ENCODE measurements around the gene EMILIN3. TPM values are rescaled to one million over a fixed set of nuclear protein-coding genes. Genes with fewer than 3 reads are reported as not detected.

EMILIN3 gene
- total RNA-seq, 1 donor from 2014 or later = not detected

DNA sequence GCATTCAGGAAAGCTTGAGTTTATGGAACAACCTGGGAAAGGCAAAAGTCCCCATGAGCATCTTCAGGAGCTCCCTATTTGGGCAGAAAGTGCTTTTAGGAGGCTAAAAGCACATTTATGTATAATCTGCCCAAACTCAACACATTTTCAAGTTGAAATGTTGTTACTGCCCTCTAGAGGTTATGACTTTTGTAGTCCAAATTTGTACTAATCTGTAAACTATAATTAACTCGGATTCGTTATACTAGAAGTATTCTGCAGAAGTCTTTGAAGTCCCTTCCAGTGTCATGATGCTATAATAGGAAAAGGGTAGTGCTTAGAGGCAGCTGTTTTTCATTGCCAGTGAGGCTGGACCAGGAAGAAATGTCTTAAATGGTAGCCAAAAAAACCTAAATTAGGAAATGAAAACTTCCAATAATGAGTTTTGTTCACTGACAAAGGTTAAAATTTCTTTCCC lies 44.8 kb upstream of the EMILIN3 start:
- TF ChIP-seq, protein P1, sequence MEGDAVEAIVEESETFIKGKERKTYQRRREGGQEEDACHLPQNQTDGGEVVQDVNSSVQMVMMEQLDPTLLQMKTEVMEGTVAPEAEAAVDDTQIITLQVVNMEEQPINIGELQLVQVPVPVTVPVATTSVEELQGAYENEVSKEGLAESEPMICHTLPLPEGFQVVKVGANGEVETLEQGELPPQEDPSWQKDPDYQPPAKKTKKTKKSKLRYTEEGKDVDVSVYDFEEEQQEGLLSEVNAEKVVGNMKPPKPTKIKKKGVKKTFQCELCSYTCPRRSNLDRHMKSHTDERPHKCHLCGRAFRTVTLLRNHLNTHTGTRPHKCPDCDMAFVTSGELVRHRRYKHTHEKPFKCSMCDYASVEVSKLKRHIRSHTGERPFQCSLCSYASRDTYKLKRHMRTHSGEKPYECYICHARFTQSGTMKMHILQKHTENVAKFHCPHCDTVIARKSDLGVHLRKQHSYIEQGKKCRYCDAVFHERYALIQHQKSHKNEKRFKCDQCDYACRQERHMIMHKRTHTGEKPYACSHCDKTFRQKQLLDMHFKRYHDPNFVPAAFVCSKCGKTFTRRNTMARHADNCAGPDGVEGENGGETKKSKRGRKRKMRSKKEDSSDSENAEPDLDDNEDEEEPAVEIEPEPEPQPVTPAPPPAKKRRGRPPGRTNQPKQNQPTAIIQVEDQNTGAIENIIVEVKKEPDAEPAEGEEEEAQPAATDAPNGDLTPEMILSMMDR (IDR thresholded peaks at IDR 0.05) = no peak
- no peaks in the 10 kb centered on the region for H3K27me3 Mint-ChIP-seq
- no peak overlapping the region for H3K4me3 Mint-ChIP-seq
- no peak overlapping the region for H3K27ac Mint-ChIP-seq
- ChIA-PET CTCF (interaction anchor here (1.3 to 2.8 kb wide), 5 partner anchors 10 to 443 kb away, joined by 3 to 10 read pairs (median 4); no protein-coding TSS in a partner anchor), POLR2A (no interaction called here)
- H3K9me3 Mint-ChIP-seq = no peaks in the 10 kb centered on the region
- no peaks in the 10 kb centered on the region for H3K4me1 Mint-ChIP-seq
- H3K36me3 Mint-ChIP-seq (ENCODE audit: low read depth) = peaks cover 94% of the 10 kb centered on the region
- no peak for ATAC-seq (ENCODE audit: low read depth)
- intact Hi-C loops (cut with micrococcal nuclease) = loop anchor here (1.0 to 2.0 kb wide), 3 partner anchors 71 to 277 kb away; partner anchors contain the start of gene LPIN3
- no peak for DNase-seq

- no peak for ATAC-seq (ENCODE audit: low read depth)
- Mint-ChIP-seq H3K4me1 (peaks cover 3% of the 10 kb centered on the region), H3K9me3 (no peaks in the 10 kb centered on the region), H3K36me3 (ENCODE audit: low read depth) (peaks cover 94% of the 10 kb centered on the region), H3K27ac (no peak overlapping the region), H3K4me3 (no peak overlapping the region), H3K27me3 (no peaks in the 10 kb centered on the region)
- ChIA-PET POLR2A (no interaction called here), CTCF (no interaction called here)
- DNase-seq = no peak
- TF ChIP-seq, protein P1 (IDR thresholded peaks at IDR 0.05) = no peak
- intact Hi-C loops (cut with micrococcal nuclease) = no loop called here
These were observed 42.4 kb upstream of the EMILIN3 start for GRCh38 chr20:41408986-41409385.

DNA sequence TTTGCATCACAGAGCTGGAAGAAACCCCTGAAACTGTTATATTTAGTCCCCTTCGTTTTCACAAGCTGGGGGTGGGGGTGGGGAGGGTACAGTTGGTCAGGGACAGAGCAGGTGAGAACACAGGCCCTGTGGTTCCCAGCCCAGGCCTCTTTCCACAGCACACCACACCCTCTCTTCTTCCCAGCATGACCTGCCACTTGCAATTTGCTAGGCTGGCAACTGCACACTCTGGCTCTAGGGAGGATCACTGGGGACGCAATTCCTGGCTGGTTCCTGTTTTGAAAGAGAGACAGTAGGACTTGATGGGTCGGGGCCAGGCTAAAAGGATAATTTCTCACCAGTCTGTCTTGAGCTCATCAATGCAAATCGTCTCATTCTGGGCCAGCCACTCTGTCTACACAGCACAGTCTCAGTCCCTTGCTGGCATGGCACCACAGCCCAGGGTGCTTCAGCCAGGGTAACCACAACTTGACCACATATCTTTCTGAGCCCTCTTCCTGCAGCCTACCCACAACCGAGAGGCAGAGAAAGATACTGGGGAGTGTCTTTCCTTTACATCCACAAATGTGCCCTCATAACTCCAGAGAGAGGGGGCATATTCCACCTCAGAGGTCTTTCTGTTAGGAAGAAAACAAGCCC lies 41.7 kb upstream of the EMILIN3 start:
- H3K36me3 Mint-ChIP-seq (ENCODE audit: low read depth) = peaks cover 90% of the 10 kb centered on the region
- peaks cover 3% of the 10 kb centered on the region for H3K4me1 Mint-ChIP-seq
- intact Hi-C loops (cut with micrococcal nuclease) = no loop called here
- TF ChIP-seq, protein P1 (IDR thresholded peaks at IDR 0.05) = no peak
- CTCF ChIA-PET = no interaction called here
- no peaks in the 10 kb centered on the region for H3K27me3 Mint-ChIP-seq
- no peak for ATAC-seq (ENCODE audit: low read depth)
- no peak overlapping the region for H3K27ac Mint-ChIP-seq
- no peaks in the 10 kb centered on the region for H3K9me3 Mint-ChIP-seq
- POLR2A ChIA-PET = no interaction called here
- DNase-seq = no peak
- H3K4me3 Mint-ChIP-seq = no peak overlapping the region

DNA sequence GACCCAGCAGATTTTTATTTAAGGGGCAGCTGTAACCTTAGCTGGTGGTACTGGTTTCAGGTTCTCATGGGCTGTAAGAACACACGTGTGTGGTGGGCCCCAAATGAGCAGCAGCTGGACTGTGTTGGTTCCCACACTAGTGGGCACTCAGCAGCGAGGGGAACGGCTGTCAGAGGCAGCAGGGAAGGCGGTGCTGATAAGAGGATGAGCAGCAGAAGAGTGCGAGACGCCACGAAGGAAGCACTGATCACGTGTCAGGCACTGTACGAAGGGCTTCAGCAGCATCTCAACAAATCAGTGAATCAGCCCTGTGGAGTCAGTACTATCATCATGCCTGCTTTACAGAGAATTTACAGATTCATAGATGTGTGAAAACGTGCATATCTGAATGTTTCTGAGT lies 41.0 kb upstream of the EMILIN3 start:
- ChIA-PET CTCF (no interaction called here), POLR2A (no interaction called here)
- intact Hi-C loops (cut with micrococcal nuclease) = no loop called here
- peaks cover 3% of the 10 kb centered on the region for H3K4me1 Mint-ChIP-seq
- no peak overlapping the region for H3K4me3 Mint-ChIP-seq
- no peaks in the 10 kb centered on the region for H3K27me3 Mint-ChIP-seq
- H3K27ac Mint-ChIP-seq = no peak overlapping the region
- no peaks in the 10 kb centered on the region for H3K9me3 Mint-ChIP-seq
- TF ChIP-seq, protein P1 (IDR thresholded peaks at IDR 0.05) = no peak
- peaks cover 86% of the 10 kb centered on the region for H3K36me3 Mint-ChIP-seq (ENCODE audit: low read depth)
- DNase-seq (no peak), ATAC-seq (ENCODE audit: low read depth) (no peak)

DNA sequence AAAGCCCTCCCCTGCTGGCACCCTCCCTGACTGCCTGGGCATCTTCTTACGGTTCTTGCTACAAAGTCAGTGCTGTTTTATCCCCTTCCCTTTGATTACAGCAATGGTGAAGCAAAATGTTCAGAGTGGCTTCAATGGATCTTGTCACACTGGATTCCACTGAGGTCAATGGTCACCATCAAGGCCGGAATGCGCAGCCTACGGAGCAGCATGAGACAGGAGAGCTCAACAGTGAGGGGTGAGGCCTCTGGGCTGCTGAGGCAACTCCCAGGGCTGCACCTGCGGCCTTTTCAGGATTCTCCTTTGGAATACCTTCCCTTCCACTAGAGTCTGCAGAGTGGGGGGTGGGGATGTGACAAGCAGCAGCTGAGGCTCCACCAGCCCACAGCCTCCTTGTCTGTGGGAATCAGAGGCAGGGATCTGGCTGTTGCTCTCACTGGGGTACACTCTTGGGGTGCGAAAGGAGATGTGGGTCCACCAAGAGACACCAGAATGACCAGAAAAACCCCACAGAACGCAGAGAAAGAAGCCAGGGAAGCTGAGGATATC lies 40.4 kb upstream of the EMILIN3 start:
- Mint-ChIP-seq H3K9me3 (no peaks in the 10 kb centered on the region), H3K27ac (no peak overlapping the region), H3K27me3 (no peaks in the 10 kb centered on the region), H3K36me3 (ENCODE audit: low read depth) (peaks cover 84% of the 10 kb centered on the region), H3K4me1 (peaks cover 3% of the 10 kb centered on the region), H3K4me3 (no peak overlapping the region)
- ChIA-PET POLR2A (no interaction called here), CTCF (no interaction called here)
- intact Hi-C loops (cut with micrococcal nuclease) = no loop called here
- TF ChIP-seq, protein P1 (IDR thresholded peaks at IDR 0.05) = no peak
- DNase-seq (no peak), ATAC-seq (ENCODE audit: low read depth) (no peak)
